Measurements from ENCODE around the gene MSLN.

DNA sequence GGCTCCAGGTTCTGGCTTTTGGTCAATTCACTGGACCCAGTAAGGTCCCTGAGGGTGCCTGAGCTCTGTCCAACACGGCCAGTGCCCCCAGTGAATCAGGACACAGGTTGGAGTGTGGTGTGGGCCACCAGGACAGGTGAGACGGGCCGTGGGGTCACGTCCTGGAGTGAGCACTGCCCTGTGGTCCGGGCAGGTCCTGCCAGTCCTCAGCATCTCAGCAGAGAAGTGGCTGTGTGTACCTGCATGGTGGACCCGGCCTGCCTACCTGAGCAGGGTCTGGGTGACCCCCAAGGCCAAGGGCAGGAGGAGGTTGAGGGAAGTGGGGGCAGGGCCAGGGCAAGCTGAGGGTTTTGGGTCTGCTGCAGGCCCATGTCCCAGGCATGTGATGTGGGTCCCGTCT is 41.9 kb downstream of the MSLN start:
- TF ChIP-seq POLR2A (IDR thresholded peaks at IDR 0.05; ENCODE audit: low read depth, low read length): no peak
- TF ChIP-seq, protein P1, sequence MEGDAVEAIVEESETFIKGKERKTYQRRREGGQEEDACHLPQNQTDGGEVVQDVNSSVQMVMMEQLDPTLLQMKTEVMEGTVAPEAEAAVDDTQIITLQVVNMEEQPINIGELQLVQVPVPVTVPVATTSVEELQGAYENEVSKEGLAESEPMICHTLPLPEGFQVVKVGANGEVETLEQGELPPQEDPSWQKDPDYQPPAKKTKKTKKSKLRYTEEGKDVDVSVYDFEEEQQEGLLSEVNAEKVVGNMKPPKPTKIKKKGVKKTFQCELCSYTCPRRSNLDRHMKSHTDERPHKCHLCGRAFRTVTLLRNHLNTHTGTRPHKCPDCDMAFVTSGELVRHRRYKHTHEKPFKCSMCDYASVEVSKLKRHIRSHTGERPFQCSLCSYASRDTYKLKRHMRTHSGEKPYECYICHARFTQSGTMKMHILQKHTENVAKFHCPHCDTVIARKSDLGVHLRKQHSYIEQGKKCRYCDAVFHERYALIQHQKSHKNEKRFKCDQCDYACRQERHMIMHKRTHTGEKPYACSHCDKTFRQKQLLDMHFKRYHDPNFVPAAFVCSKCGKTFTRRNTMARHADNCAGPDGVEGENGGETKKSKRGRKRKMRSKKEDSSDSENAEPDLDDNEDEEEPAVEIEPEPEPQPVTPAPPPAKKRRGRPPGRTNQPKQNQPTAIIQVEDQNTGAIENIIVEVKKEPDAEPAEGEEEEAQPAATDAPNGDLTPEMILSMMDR (IDR thresholded peaks at IDR 0.05; ENCODE audit: extremely low read depth in 1 of 2, insufficient read depth in 1 of 2, low read depth in 1 of 2, low read length in 2 of 2): no peak
- no peak for TF ChIP-seq EZH2 (IDR thresholded peaks at IDR 0.05; ENCODE audit: borderline replicate concordance, low read depth, low read length, severe bottlenecking)
- no peak for TF ChIP-seq MYC (IDR thresholded peaks at IDR 0.05; ENCODE audit: low read depth, low read length)
- no peak for TF ChIP-seq POLR2AphosphoS5 (IDR thresholded peaks at IDR 0.05; ENCODE audit: insufficient read depth, low read depth, low read length)
- TF ChIP-seq, protein P2, sequence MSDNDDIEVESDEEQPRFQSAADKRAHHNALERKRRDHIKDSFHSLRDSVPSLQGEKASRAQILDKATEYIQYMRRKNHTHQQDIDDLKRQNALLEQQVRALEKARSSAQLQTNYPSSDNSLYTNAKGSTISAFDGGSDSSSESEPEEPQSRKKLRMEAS (IDR thresholded peaks at IDR 0.05; ENCODE audit: insufficient read depth, insufficient read length): no peak
- TF ChIP-seq FOS (IDR thresholded peaks at IDR 0.05; ENCODE audit: borderline replicate concordance, insufficient read depth, low read length): no peak
- no peak for TF ChIP-seq JUN (IDR thresholded peaks at IDR 0.05; ENCODE audit: borderline replicate concordance, insufficient read depth, insufficient read length, low read depth)

Data from endothelial cell of umbilical vein (primary cell).